Right lobe of liver (tissue), 6 donors: ENCODE measurements around the gene CDC42BPA. TPM values are rescaled to one million over a fixed set of nuclear protein-coding genes. Genes with fewer than 3 reads are reported as not detected.

Experiments used
- ATAC-seq, 4 donors: fragments of 200-7000 bp; cut with Tn5 transposase; one replicate each; pipeline ENCODE4 v1.9.1; 2020; ENCODE audit warnings: mild to moderate bottlenecking in 4 of 4, moderate library complexity in 4 of 4
- DNase-seq, 3 donors: peaks; one replicate each; pipeline ENCODE4 v3.0.0-alpha.2; 2020
- H3K27ac ChIP-seq, 3 donors: fragments of 200-600 bp; one replicate each; pipeline ENCODE4 v1.8.0; 2022
- H3K27me3 ChIP-seq, 2 donors: fragments of 200-600 bp; one replicate each; pipeline ENCODE4 v1.8.0; 2022
- H3K36me3 ChIP-seq, 4 donors: fragments of 200-600 bp; sonication (generic) in 1 of 4; one replicate each; pipeline versions ENCODE4 v1.5.1 to v1.8.0; 2017 to 2022; ENCODE audit warnings: control low read depth in 1 of 4
- H3K4me1 ChIP-seq, 4 donors: fragments of 200-600 bp; sonication (generic) in 1 of 4; one replicate each; pipeline versions ENCODE4 v1.5.1 to v1.8.0; 2017 to 2022; ENCODE audit warnings: control low read depth in 1 of 4
- H3K4me3 ChIP-seq, 3 donors: fragments of 200-600 bp; one replicate each; pipeline ENCODE4 v1.8.0; 2022
- H3K9me3 ChIP-seq, 4 donors: fragments of 200-600 bp; sonication (generic) in 1 of 4; one replicate each; pipeline versions ENCODE4 v1.5.1 to v1.8.0; 2017 to 2022; ENCODE audit warnings: control low read depth in 1 of 4
- POLR2A ChIP-seq: fragments of 450-650 bp; IDR thresholded peaks from one replicate; pipeline ENCODE4 v1.6.1; 2017; ENCODE audit warnings: antibody characterized with exemption, mild to moderate bottlenecking
- whole genome bisulfite sequencing: methylation state at CpG from one replicate; pipeline ENCODE4 v1.1.6; 2018; ENCODE audit warnings: low coverage, low lambda C conversion rate; ENCODE audit not compliant: insufficient coverage; ENCODE audit errors: missing lambda C conversion rate; 5-methylcytosine and 5-hydroxymethylcytosine counted together
- intact Hi-C, 2 donors: fragments of 100-400 bp; cut with DNase I; formaldehyde crosslinking; loops; one replicate each; pipeline versions ENCODE4 v1.11.2 to v1.14.1; 2022
- total RNA-seq, 6 experiments: library from RNA; depleted of rRNA in 2 of 6; stranded (reverse); fragments of >200 nt in 2 of 6; fragmentation: NEBNext Ultra II Directional in 3 of 6; extraction: Animal tissue kit (Norgen Biotek cat#: 25700) in 3 of 6; gene quantifications; one replicate each; pipeline versions ENCODE4 v1.1.0 to v1.2.4, GENCODE V29; 2016 to 2023
- TF ChIP-seq, protein P1 (sequence below), 4 donors: fragments of 200-600 bp in 3 of 4; fragments of 450-650 bp in 1 of 4; IDR thresholded peaks; one replicate each; pipeline versions ENCODE4 v1.5.1 to v1.8.0; 2016 to 2022; ENCODE audit warnings: antibody characterized with exemption in 4 of 4, mild to moderate bottlenecking in 2 of 4
- donor health status: DM: no; HTN: yes; CAD: no.
- donor health status: DM: no; HTN: no; CAD: no.
- donor health status: DM: no; HTN: no; CAD: no.
- donor health status: DM: no; HTN: yes; CAD: no.
- donor health status: DM: no; HTN: yes; CAD: no.

The CDC42BPA gene
- total RNA-seq, 6 experiments from 2014 or later: 11.4 to 35.0 (median 22.2) TPM

DNA sequence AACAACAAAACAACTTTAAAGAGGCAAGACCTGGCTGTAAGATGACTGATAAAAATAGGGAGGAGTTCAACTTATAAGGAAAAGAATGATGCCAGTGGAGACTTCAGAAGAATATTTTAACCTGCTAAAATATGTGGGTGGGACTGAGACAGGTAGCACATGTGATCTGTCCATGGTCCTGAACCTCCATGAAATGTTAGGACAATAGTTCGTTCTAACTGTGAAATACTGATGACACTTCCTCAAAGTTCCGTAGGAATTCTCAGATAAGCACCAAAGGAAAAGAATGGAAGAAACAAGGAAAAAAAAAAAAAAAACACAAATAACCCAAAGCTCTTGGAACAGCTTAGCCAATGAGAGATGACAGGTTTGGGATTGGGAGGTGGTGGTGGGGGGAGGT is 44.7 kb downstream of the CDC42BPA start:
- DNase-seq: no peak
- 0% methylated on average over 2 of the region's 2 CpGs for WGBS
- no peak overlapping the region for H3K4me3 ChIP-seq
- TF ChIP-seq, protein P1, sequence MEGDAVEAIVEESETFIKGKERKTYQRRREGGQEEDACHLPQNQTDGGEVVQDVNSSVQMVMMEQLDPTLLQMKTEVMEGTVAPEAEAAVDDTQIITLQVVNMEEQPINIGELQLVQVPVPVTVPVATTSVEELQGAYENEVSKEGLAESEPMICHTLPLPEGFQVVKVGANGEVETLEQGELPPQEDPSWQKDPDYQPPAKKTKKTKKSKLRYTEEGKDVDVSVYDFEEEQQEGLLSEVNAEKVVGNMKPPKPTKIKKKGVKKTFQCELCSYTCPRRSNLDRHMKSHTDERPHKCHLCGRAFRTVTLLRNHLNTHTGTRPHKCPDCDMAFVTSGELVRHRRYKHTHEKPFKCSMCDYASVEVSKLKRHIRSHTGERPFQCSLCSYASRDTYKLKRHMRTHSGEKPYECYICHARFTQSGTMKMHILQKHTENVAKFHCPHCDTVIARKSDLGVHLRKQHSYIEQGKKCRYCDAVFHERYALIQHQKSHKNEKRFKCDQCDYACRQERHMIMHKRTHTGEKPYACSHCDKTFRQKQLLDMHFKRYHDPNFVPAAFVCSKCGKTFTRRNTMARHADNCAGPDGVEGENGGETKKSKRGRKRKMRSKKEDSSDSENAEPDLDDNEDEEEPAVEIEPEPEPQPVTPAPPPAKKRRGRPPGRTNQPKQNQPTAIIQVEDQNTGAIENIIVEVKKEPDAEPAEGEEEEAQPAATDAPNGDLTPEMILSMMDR (IDR thresholded peaks at IDR 0.05): no peak
- no peak for TF ChIP-seq POLR2A
- peak; percentile 48 to 63 (median 56) for ATAC-seq
- H3K27ac ChIP-seq: no peak overlapping the region
- H3K9me3 ChIP-seq: no peaks in the 10 kb centered on the region
- no peaks in the 10 kb centered on the region for H3K27me3 ChIP-seq
- intact Hi-C loops: no loop called here
- H3K4me1 ChIP-seq: peaks cover 0 to 5% (median 3%) of the 10 kb centered on the region in 4 donors
- H3K36me3 ChIP-seq: no peaks in the 10 kb centered on the region

DNA sequence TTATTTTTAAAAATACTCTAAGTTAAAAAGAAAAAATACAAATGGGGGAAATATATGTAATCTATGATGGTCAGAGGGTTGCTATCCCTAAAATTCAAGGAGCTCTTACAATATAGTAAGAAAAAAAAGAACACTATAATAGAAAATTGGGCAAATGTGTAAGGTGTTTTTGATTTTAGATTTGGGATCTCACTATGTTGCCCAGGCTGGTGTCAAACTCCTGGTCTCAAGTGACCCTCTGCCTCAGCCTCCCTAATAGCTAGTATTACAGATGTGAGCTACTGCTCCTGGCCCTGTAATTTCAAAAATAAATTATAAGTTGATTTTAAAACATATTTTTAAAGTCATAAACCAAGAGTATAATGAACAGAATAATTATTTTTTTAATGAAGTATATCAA is 45.9 kb downstream of the CDC42BPA start:
- Histone ChIP-seq H3K4me3 (no peak overlapping the region), H3K4me1 (peaks cover 0 to 9% (median 5%) of the 10 kb centered on the region in 4 donors), H3K27me3 (no peaks in the 10 kb centered on the region), H3K36me3 (no peaks in the 10 kb centered on the region), H3K9me3 (no peaks in the 10 kb centered on the region), H3K27ac (no peak overlapping the region)
- intact Hi-C loops: no loop called here
- no peak for ATAC-seq
- DNase-seq: no peak
- TF ChIP-seq, protein P1 (IDR thresholded peaks at IDR 0.05): no peak
- TF ChIP-seq POLR2A: no peak

DNA sequence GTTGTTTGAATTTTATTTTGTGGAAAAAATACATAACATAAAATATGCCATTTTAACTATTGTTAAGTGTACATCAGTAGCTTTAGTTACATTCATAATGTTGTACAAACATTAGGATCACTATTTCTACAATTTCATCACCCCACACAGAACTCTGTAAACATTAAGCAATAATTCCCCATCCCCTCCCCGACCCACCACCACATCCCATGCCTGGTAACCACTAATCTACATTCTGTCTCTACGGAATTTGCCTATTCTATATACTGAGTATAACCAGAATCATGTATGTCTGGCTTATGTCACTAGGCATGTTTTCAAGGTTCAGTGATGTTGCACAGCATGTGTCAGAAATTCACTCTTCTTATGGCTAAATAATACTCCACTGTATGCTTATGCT is 47.7 kb downstream of the CDC42BPA start:
- no peaks in the 10 kb centered on the region for H3K9me3 ChIP-seq
- no peak for DNase-seq
- peak in 1 of 4 donors; percentile 44 for ATAC-seq
- H3K4me3 ChIP-seq: no peak overlapping the region
- H3K27me3 ChIP-seq: no peaks in the 10 kb centered on the region
- peaks cover 0 to 9% (median 5%) of the 10 kb centered on the region in 4 donors for H3K4me1 ChIP-seq
- H3K36me3 ChIP-seq: no peaks in the 10 kb centered on the region
- no peak overlapping the region for H3K27ac ChIP-seq
- TF ChIP-seq, protein P1 (IDR thresholded peaks at IDR 0.05): no peak
- TF ChIP-seq POLR2A: no peak
- intact Hi-C loops: no loop called here
- 30% methylated on average over 2 of the region's 2 CpGs for WGBS

DNA sequence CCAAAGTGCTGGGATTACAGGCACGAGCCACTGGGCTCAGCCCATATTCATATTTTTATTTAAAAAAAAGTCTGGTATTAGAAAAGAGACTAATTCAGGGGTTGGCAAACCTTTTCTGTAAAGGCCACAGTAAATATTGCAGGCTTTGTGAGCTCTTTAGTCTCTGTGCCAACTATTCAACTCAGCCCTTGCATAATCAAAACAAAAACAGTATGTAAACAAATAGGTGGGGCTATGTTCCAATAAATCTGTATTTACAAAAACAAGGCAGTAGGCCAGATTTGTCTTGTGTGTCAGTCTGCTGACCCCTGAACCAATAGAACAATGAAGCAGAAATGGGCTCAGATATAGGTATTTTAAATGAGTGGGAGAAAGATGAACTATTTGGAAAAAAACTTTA is 49.3 kb downstream of the CDC42BPA start:
- ATAC-seq (peak; percentile 89 to 96 (median 94)), DNase-seq (no peak)
- Histone ChIP-seq H3K27me3 (no peaks in the 10 kb centered on the region), H3K9me3 (no peaks in the 10 kb centered on the region), H3K4me1 (peaks cover 0 to 9% (median 5%) of the 10 kb centered on the region in 4 donors), H3K4me3 (no peak overlapping the region), H3K27ac (peak overlapping the region in 1 of 3 donors; percentile 12), H3K36me3 (no peaks in the 10 kb centered on the region)
- 8% methylated on average over 1 of the region's 1 CpG for WGBS
- TF ChIP-seq POLR2A: no peak
- TF ChIP-seq, protein P1 (IDR thresholded peaks at IDR 0.05): no peak
- intact Hi-C loops: no loop called here

DNA sequence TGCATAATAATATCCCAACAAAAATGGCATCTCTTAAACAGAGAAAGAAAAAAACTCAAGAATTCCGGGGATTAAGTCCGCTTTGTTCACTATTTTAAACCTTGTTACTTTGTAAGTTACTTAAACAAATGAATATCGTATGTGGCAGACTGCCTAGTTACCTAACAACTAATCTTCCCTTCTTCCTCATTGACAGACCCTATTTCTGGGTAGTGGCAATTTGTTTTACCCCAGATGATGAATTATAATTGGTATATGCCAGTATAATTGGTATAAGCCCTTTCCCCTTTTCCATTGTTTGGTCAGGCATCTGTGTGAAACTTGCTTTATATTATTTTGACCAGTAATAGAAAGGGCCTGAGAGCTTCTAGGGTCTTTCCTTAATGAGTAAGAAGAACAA is 52.4 kb downstream of the CDC42BPA start:
- Histone ChIP-seq H3K27ac (no peak overlapping the region), H3K36me3 (no peaks in the 10 kb centered on the region), H3K27me3 (no peaks in the 10 kb centered on the region), H3K4me3 (no peak overlapping the region), H3K4me1 (peaks cover 0 to 9% (median 5%) of the 10 kb centered on the region in 4 donors), H3K9me3 (no peaks in the 10 kb centered on the region)
- DNase-seq (no peak), ATAC-seq (no peak)
- WGBS: 85% methylated on average over 3 of the region's 3 CpGs
- TF ChIP-seq POLR2A: no peak
- TF ChIP-seq, protein P1 (IDR thresholded peaks at IDR 0.05): no peak
- intact Hi-C loops: no loop called here
